Epithelial cell of proximal tubule (primary cell): Measurements from ENCODE around the gene NDRG3. TPM values are rescaled to one million over a fixed set of nuclear protein-coding genes. Genes with fewer than 3 reads are reported as not detected.
"Not testable (repeated sequence)": the region's sequence is repeated elsewhere in the genome, so short reads cannot be mapped to it uniquely, and the experiment has no call there.

Experiments used
- DNase-seq: peaks from one replicate; pipeline ENCODE4 v3.0.0-alpha.2; 2011; ENCODE audit warnings: low read depth
- H3K4me3 ChIP-seq: 2 replicates; pipeline ENCODE4 v1.5.1; 2011; ENCODE audit warnings: low read depth, mild to moderate bottlenecking, low read length
- CTCF ChIP-seq: conservative IDR thresholded peaks from 2 replicates; pipeline ENCODE4 v1.5.1; 2012; ENCODE audit warnings: low read depth, mild to moderate bottlenecking, low read length
- total RNA-seq: library from RNA; depleted of rRNA; stranded (reverse); fragments of >200 nt; gene quantifications from 2 replicates; pipeline ENCODE4 v1.2.3, GENCODE V29; 2015

NDRG3 gene
- total RNA-seq, 1 donor from 2014 or later: 16.7 TPM

GRCh38 chr20:36684747-36685146 lies 61.1 kb downstream of the NDRG3 start:
- DNase-seq: no peak
- no peak for TF ChIP-seq CTCF

GRCh38 chr20:36682311-36682710 lies 63.6 kb downstream of the NDRG3 start:
- no peak for DNase-seq
- TF ChIP-seq CTCF: no peak

More at GRCh38 chr20:36684747-36685146, 61.1 kb downstream of the NDRG3 start:
- H3K4me3 ChIP-seq: no peak overlapping the region

GRCh38 chr20:36677422-36677771 lies 68.5 kb downstream of the NDRG3 start:
- TF ChIP-seq CTCF: no peak
- no peak for DNase-seq
- H3K4me3 ChIP-seq: no peak overlapping the region

More at GRCh38 chr20:36682311-36682710, 63.6 kb downstream of the NDRG3 start:
- H3K4me3 ChIP-seq: no peak overlapping the region

- H3K4me3 ChIP-seq: no peak overlapping the region
- no peak for TF ChIP-seq CTCF
- DNase-seq: no peak
These were observed 69.0 kb downstream of the NDRG3 start for GRCh38 chr20:36676701-36677421.

GRCh38 chr20:36675545-36675944 lies 70.3 kb downstream of the NDRG3 start:
- DNase-seq, H3K4me3 ChIP-seq: not testable (repeated sequence)

GRCh38 chr20:36672991-36673390 lies 72.9 kb downstream of the NDRG3 start:
- TF ChIP-seq CTCF: no peak
- H3K4me3 ChIP-seq: no peak overlapping the region
- DNase-seq: no peak

GRCh38 chr20:36670665-36671357 lies 75.1 kb downstream of the NDRG3 start:
- no peak for TF ChIP-seq CTCF
- H3K4me3 ChIP-seq: no peak overlapping the region
- no peak for DNase-seq
